AG09309 (cell line): Measurements from ENCODE around the gene USF1.
"Not testable (repeated sequence)": the region's sequence is repeated elsewhere in the genome, so short reads cannot be mapped to it uniquely, and the experiment has no call there.

Experiments used
- DNase-seq: peaks from one replicate; pipeline ENCODE4 v3.0.0-alpha.2; 2010; ENCODE audit warnings: low read depth
- H3K4me3 ChIP-seq: 2 replicates; pipeline ENCODE4 v1.5.1; 2011; ENCODE audit warnings: mild to moderate bottlenecking, low read depth, low read length, moderate library complexity; ENCODE audit not compliant: control insufficient read depth
- TF ChIP-seq, protein P1 (sequence below): IDR thresholded peaks from 2 replicates; pipeline ENCODE4 v1.5.1; 2011; ENCODE audit warnings: mild to moderate bottlenecking, low read depth, low read length, inconsistent platforms; ENCODE audit not compliant: insufficient read depth, control insufficient read depth; ENCODE audit errors: missing control alignments

Gene USF1

GRCh38 chr1:160997323-160998038 lies 48.3 kb downstream of the USF1 start:
- TF ChIP-seq, protein P1, sequence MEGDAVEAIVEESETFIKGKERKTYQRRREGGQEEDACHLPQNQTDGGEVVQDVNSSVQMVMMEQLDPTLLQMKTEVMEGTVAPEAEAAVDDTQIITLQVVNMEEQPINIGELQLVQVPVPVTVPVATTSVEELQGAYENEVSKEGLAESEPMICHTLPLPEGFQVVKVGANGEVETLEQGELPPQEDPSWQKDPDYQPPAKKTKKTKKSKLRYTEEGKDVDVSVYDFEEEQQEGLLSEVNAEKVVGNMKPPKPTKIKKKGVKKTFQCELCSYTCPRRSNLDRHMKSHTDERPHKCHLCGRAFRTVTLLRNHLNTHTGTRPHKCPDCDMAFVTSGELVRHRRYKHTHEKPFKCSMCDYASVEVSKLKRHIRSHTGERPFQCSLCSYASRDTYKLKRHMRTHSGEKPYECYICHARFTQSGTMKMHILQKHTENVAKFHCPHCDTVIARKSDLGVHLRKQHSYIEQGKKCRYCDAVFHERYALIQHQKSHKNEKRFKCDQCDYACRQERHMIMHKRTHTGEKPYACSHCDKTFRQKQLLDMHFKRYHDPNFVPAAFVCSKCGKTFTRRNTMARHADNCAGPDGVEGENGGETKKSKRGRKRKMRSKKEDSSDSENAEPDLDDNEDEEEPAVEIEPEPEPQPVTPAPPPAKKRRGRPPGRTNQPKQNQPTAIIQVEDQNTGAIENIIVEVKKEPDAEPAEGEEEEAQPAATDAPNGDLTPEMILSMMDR: peak; percentile 83
- H3K4me3 ChIP-seq: no peak overlapping the region

DNA sequence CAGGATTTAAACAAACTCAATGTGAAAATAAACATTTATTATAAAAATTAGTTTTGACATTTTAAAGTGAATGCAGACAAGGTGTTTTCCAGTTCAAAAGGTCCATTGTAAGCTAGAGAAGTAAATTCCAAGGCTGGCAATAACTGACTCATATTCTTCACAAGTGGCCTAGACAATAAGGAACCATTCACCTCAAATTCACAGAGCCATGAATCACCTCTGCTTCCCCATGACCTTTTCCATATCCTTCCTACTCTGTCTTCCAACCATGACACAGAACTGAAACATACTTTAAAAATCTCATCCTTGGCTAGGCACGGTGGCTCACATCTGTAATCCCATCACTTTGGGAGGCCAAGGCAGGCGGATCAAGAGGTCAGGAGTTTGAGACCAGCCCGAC lies 49.6 kb downstream of the USF1 start:
- DNase-seq: no peak

More at GRCh38 chr1:160997323-160998038, 48.3 kb downstream of the USF1 start:
- no peak for DNase-seq

DNA sequence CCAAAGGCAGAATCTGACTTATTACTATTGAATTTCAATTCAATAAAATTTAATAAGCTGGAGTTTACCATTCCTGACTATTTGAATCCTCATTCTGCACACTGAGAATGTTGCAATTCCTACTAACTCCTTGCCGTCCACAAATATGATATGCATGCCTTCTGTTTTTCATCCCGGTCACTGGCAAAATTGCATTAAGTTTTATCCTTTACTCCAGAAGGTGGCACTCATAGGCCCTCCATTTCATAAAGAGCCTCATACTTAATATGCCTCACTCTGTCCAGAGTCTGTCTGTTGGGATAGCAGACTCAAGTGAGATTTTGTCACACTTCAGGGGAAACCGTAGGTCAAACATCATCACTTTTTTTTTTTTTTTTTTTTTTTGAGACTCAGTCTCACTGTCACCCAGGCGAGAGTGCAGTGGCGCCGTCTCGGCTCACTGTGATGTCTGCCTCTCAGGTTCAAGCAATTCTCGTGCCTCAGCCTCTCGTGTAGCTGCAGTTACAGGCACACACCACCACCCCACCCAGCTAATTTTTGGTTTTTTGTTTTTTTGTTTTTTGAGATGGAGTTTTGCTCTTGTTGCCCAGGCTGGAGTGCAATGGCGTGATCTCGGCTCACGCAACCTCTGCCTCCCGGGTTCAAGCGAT lies 52.1 kb downstream of the USF1 start:
- peak; percentile 75 for DNase-seq
- TF ChIP-seq, protein P1: peak; percentile 50
- no peak overlapping the region for H3K4me3 ChIP-seq

More for the DNA sequence above, 49.6 kb downstream of the USF1 start:
- TF ChIP-seq, protein P1: no peak
- H3K4me3 ChIP-seq: no peak overlapping the region

DNA sequence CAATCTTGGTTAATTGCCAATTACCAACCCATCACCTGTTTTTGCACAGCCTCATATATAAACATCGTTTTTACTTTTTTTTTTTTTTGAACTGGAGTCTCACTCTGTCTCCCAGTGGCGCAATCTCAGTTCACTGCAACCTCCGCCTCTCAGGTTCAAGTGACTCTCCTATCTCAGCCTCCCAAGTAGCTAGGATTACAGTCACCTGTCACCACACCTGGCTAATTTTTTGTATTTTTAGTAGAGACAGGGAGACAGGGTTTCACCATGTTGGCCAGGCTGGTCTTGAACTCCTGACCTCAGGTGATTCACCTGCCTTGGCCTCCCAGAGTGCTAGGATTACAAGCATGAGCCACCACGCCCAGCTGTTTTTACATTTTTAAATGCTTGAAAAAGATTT lies 53.7 kb downstream of the USF1 start:
- not testable (repeated sequence) for H3K4me3 ChIP-seq, DNase-seq
